GM21447 (cell line): ENCODE data around the gene CFAP119.

Experiments
- ATAC-seq: cut with Tn5 transposase; IDR thresholded peaks from one replicate; pipeline ENCODE4 v1.9.1; 2021; ENCODE audit not compliant: unreplicated experiment

CFAP119 gene

GRCh38 chr16:30782486-30783279, 20.8 kb upstream of the CFAP119 start:
- ATAC-seq = no peak

GRCh38 chr16:30780549-30780948, 18.7 kb upstream of the CFAP119 start:
- no peak for ATAC-seq

- no peak for ATAC-seq
These were observed 18.2 kb upstream of the CFAP119 start for GRCh38 chr16:30780021-30780420.

GRCh38 chr16:30779596-30779995, 17.7 kb upstream of the CFAP119 start:
- ATAC-seq = no peak

- ATAC-seq = no peak
These were observed 16.8 kb upstream of the CFAP119 start for GRCh38 chr16:30778549-30779244.

- no peak for ATAC-seq
These were observed 15.9 kb upstream of the CFAP119 start for GRCh38 chr16:30777591-30778297.

- ATAC-seq = peak; percentile 57
These were observed 13.7 kb upstream of the CFAP119 start for GRCh38 chr16:30775392-30776188.

GRCh38 chr16:30775131-30775391, 13.2 kb upstream of the CFAP119 start:
- ATAC-seq = no peak

- ATAC-seq = peak; percentile 2
These were observed 12.7 kb upstream of the CFAP119 start for GRCh38 chr16:30774367-30775130.

GRCh38 chr16:30773826-30774225, 12.0 kb upstream of the CFAP119 start:
- no peak for ATAC-seq

- no peak for ATAC-seq
These were observed 9.9 kb upstream of the CFAP119 start for GRCh38 chr16:30771726-30772125.

GRCh38 chr16:30769379-30770089, 7.7 kb upstream of the CFAP119 start:
- no peak for ATAC-seq

GRCh38 chr16:30768583-30769181, 6.8 kb upstream of the CFAP119 start:
- ATAC-seq = no peak

GRCh38 chr16:30767767-30768465, 6.1 kb upstream of the CFAP119 start:
- ATAC-seq = no peak

GRCh38 chr16:30766933-30767284, 5.0 kb upstream of the CFAP119 start:
- no peak for ATAC-seq

GRCh38 chr16:30766206-30766932, 4.5 kb upstream of the CFAP119 start:
- ATAC-seq = no peak

GRCh38 chr16:30764816-30765465, 3.1 kb upstream of the CFAP119 start:
- ATAC-seq = no peak

- ATAC-seq = no peak
These were observed 2.2 kb upstream of the CFAP119 start for GRCh38 chr16:30764086-30764485.
